ENCODE results near the gene VAV3.

VAV3 gene

DNA sequence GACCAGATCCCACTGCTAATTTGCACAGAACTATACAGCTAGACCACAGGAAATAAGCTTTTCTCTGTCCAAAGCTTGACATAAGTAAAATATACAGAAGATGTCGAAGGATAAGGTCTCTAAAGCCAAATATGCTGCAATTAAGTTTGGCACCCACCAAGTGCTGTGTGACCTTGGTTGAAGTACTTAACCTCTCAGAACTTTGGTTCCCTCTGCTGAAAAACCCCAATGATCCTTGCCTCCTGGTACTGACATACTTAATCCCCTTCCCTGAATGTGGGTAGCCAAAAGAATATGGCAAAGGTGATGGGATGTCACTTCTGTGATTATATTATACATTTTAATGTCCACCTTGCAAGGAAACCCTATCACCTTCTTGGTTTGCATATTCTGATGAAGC is 290.5 kb downstream of the VAV3 start:
- no peak overlapping the region for H3K27ac ChIP-seq
- CTCF ChIA-PET = interaction anchor here (0.7 to 1.0 kb wide), 2 partner anchors 65 to 71 kb away, joined by 3 read pairs; no protein-coding TSS in a partner anchor
- DNase-seq (ENCODE audit: low spot score) = no peak
- POLR2A ChIA-PET (ENCODE audit: low non-redundant PET) = no interaction called here
- TF ChIP-seq, protein P1, sequence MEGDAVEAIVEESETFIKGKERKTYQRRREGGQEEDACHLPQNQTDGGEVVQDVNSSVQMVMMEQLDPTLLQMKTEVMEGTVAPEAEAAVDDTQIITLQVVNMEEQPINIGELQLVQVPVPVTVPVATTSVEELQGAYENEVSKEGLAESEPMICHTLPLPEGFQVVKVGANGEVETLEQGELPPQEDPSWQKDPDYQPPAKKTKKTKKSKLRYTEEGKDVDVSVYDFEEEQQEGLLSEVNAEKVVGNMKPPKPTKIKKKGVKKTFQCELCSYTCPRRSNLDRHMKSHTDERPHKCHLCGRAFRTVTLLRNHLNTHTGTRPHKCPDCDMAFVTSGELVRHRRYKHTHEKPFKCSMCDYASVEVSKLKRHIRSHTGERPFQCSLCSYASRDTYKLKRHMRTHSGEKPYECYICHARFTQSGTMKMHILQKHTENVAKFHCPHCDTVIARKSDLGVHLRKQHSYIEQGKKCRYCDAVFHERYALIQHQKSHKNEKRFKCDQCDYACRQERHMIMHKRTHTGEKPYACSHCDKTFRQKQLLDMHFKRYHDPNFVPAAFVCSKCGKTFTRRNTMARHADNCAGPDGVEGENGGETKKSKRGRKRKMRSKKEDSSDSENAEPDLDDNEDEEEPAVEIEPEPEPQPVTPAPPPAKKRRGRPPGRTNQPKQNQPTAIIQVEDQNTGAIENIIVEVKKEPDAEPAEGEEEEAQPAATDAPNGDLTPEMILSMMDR (conservative IDR thresholded peaks at IDR 0.05; ENCODE audit: low read depth) = no peak

DNA sequence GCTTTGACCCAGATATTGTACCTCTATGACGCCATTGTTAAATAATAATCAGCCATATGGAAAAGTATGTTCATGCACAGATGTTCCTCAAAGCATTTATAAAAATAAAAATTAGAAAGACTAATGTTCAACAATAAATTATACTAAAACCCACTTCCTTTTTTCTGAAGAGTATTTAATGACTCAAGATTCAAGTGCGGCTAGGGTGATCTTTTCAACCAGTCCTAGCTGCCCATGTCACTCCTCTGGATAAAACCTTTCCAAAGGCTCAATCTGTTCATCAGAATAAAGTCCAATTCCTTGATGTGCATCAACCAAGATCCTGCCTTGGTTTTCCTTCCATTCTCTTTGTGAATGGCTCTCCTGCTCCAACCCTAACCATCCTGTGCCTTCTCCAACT is 292.0 kb downstream of the VAV3 start:
- no peak for DNase-seq (ENCODE audit: low spot score)

DNA sequence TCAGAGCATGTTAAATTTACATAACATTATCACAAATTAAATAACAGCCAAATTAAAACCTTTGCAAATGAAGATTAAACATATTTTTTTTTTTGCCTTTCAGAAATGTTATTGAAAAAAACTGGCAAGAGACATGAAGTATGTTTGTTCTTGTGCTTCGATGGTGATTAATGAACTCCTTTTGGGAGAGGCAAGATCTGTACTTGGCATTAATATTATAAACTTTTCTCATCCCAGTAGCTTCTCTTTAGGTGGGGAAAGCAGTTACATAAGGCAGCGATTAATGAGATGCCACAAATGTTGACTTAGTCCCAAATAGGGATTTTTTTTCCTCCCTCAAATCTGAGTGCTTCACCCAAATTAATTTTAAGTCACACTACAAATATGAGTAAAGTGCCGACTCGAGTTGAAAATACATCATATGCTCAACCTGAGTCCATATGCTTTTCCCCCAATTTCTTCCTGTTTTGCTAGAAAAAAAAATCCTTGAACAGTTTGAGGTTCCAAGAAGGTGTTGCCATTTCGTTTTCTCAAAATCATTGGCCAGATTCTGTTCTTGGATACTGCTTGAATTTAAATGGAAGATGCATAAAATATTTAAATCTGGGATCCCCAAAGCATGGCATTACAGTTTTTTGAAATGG is 294.5 kb downstream of the VAV3 start:
- ChIA-PET CTCF (no interaction called here), POLR2A (ENCODE audit: low non-redundant PET) (no interaction called here)
- no peak for DNase-seq (ENCODE audit: low spot score)
- TF ChIP-seq, protein P1 (conservative IDR thresholded peaks at IDR 0.05; ENCODE audit: low read depth) = no peak
- no peak overlapping the region for H3K27ac ChIP-seq

More for the DNA sequence above, 292.0 kb downstream of the VAV3 start:
- H3K27ac ChIP-seq = no peak overlapping the region
- ChIA-PET CTCF (no interaction called here), POLR2A (ENCODE audit: low non-redundant PET) (no interaction called here)
- TF ChIP-seq, protein P1 (conservative IDR thresholded peaks at IDR 0.05; ENCODE audit: low read depth) = no peak

DNA sequence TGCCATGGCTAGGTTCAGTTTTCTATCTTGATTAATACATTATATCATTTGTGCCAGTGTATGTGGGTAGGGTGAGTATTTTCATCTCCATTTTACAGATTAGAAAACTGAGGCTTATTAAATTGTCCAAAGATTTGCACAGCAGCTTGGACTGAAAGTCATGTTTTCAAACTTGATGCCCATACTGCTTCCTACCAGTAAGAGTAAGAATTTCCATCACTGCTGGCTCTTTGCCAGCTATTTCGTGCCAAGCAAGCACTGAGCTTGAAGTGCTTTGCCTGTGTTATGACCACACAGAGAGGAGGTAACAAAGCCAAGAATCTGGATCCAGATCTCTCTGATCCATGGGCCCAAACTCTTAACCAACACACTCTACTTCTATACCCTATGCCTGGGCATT is 295.0 kb downstream of the VAV3 start:
- TF ChIP-seq, protein P1 (conservative IDR thresholded peaks at IDR 0.05; ENCODE audit: low read depth) = no peak
- DNase-seq (ENCODE audit: low spot score) = peak; percentile 19
- POLR2A ChIA-PET (ENCODE audit: low non-redundant PET) = no interaction called here
- CTCF ChIA-PET = interaction anchor here (0.7 kb wide), 1 partner anchor 1153 kb away, joined by 5 read pairs; no protein-coding TSS in a partner anchor
- H3K27ac ChIP-seq = no peak overlapping the region

DNA sequence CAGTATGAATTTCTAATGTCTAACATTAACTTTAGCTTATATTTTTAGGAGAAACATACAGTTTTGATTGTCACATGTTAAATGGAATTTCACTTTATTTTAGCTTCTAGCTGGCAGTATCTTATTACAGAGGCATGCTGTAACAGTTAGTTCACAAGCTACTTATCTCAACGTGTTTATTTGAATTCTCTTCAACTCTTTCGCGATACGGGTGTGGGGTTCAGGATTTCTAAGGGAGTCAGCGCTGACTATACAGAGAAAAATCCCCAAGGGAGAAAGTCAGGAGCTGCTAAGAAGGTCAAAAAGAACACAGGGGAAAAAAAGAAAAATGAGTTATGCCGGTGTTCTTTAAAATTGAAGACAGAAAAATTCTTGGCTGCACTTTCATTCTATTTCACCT is 296.2 kb downstream of the VAV3 start:
- DNase-seq (ENCODE audit: low spot score) = no peak
- ChIA-PET POLR2A (ENCODE audit: low non-redundant PET) (no interaction called here), CTCF (no interaction called here)
- no peak overlapping the region for H3K27ac ChIP-seq
- TF ChIP-seq, protein P1 (conservative IDR thresholded peaks at IDR 0.05; ENCODE audit: low read depth) = no peak

DNA sequence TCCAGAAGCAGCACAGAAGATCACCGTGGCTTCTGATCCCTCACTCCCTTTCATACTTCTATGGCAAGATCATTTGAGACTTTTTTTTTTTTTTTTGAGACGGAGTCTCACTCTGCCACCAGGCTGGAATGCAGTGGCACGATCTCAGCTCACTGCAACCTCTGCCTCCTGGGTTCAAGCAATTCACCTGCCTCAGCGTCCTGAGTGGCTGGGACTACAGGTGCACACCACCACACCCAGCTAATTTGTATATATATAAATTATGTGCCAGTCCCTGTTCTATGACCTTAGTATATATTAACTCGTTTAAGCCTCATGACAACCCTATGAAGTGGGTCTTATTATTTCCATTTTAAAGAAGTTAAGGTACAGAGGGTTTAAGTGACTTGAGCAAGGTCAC is 298.5 kb downstream of the VAV3 start:
- POLR2A ChIA-PET (ENCODE audit: low non-redundant PET) = no interaction called here
- DNase-seq (ENCODE audit: low spot score) = no peak
- TF ChIP-seq, protein P1 (conservative IDR thresholded peaks at IDR 0.05; ENCODE audit: low read depth) = no peak
- H3K27ac ChIP-seq = no peak overlapping the region
- CTCF ChIA-PET = no interaction called here
